ENCODE data around the gene LZTFL1. TPM values are rescaled to one million over a fixed set of nuclear protein-coding genes. Genes with fewer than 3 reads are reported as not detected.

Gene LZTFL1
- total RNA-seq, 1 donor from 2014 or later, result 17.6 TPM

DNA sequence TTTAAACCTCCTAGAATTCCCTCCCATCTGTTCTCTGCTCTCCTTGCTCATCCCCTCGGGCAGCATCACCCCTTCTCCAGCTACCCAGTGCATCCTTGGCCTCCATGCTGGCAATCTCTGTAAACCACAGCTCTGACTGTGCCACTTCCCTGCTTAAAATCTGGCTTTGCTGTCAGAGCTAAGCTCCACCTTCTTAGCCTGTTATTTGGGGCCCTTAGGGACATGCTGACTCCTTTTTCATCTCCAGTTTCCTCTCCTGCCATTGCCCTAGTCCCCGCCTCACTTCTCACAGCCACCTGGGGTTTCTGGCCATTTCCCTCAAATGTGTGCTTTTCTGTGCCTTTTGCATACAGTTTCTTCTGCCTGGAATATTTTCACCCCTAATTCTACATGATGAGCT is 51.3 kb downstream of the LZTFL1 start:
- H3K36me3 Mint-ChIP-seq (ENCODE audit: low read depth), result peaks cover 7% of the 10 kb centered on the region
- TF ChIP-seq, protein P1, sequence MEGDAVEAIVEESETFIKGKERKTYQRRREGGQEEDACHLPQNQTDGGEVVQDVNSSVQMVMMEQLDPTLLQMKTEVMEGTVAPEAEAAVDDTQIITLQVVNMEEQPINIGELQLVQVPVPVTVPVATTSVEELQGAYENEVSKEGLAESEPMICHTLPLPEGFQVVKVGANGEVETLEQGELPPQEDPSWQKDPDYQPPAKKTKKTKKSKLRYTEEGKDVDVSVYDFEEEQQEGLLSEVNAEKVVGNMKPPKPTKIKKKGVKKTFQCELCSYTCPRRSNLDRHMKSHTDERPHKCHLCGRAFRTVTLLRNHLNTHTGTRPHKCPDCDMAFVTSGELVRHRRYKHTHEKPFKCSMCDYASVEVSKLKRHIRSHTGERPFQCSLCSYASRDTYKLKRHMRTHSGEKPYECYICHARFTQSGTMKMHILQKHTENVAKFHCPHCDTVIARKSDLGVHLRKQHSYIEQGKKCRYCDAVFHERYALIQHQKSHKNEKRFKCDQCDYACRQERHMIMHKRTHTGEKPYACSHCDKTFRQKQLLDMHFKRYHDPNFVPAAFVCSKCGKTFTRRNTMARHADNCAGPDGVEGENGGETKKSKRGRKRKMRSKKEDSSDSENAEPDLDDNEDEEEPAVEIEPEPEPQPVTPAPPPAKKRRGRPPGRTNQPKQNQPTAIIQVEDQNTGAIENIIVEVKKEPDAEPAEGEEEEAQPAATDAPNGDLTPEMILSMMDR (conservative IDR thresholded peaks at IDR 0.05), result no peak
- peaks cover 4% of the 10 kb centered on the region for H3K4me1 Mint-ChIP-seq
- DNase-seq (ENCODE audit: low read depth, low spot score), result no peak
- H3K9me3 Mint-ChIP-seq, result peaks cover 8% of the 10 kb centered on the region
- peaks cover 75% of the 10 kb centered on the region for H3K27me3 Mint-ChIP-seq (ENCODE audit: low read depth)
- H3K27ac Mint-ChIP-seq (ENCODE audit: unreplicated experiment), result no peak overlapping the region
- H3K4me3 Mint-ChIP-seq, result no peak overlapping the region

DNA sequence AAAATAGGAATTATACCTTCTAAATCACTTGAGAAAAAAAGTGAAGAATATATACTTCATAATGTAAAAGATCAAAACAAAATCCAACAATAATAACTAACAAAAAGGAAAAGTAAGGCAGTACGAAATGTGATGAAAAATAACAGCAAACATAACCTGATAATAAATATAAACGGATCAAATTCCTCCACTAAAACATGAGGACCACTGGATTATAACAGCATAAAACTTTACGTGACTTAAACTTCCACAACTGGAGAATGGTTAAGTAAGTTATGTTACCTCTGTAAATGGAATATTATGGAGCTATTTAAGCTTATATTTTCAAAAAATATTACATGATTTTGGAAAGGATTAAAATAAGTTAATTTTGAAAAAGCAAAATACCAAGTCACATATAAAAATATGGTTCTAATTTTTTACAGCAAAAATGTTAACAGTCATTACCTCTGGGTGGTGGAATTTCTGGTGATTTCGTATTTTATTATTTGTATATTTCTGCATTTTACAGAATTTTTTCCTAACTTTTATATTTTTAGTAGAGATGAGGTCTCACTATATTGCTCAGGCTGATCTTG is 52.6 kb downstream of the LZTFL1 start:
- Mint-ChIP-seq H3K9me3 (peaks cover 8% of the 10 kb centered on the region), H3K27me3 (ENCODE audit: low read depth) (peaks cover 67% of the 10 kb centered on the region), H3K36me3 (ENCODE audit: low read depth) (peaks cover 7% of the 10 kb centered on the region), H3K4me3 (no peak overlapping the region), H3K27ac (ENCODE audit: unreplicated experiment) (no peak overlapping the region), H3K4me1 (no peaks in the 10 kb centered on the region)
- no peak for DNase-seq (ENCODE audit: low read depth, low spot score)
- TF ChIP-seq, protein P1 (conservative IDR thresholded peaks at IDR 0.05), result no peak

DNA sequence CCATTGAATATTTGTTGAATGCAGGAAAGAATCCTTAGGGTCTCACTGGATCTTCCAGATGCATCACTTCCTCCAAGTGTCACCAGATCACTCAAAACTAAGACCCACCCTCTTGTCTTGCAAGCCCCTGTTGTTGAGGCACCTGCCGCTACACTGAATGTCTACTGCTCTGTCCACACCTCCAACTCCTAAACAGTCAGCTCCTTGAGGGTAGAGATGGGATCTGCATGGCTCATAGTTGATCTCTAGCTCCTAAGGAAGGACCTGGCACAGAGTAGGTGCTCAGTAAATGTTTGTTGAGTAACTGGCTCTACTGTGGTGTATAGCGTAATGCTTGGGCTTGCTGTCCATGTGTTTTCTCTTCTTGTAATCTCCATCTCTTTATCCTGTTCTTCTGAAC is 54.4 kb downstream of the LZTFL1 start:
- Mint-ChIP-seq H3K4me3 (no peak overlapping the region), H3K9me3 (peaks cover 8% of the 10 kb centered on the region), H3K27me3 (ENCODE audit: low read depth) (peaks cover 50% of the 10 kb centered on the region), H3K36me3 (ENCODE audit: low read depth) (peaks cover 7% of the 10 kb centered on the region), H3K4me1 (no peaks in the 10 kb centered on the region), H3K27ac (ENCODE audit: unreplicated experiment) (no peak overlapping the region)
- TF ChIP-seq, protein P1 (conservative IDR thresholded peaks at IDR 0.05), result no peak
- DNase-seq (ENCODE audit: low read depth, low spot score), result no peak

DNA sequence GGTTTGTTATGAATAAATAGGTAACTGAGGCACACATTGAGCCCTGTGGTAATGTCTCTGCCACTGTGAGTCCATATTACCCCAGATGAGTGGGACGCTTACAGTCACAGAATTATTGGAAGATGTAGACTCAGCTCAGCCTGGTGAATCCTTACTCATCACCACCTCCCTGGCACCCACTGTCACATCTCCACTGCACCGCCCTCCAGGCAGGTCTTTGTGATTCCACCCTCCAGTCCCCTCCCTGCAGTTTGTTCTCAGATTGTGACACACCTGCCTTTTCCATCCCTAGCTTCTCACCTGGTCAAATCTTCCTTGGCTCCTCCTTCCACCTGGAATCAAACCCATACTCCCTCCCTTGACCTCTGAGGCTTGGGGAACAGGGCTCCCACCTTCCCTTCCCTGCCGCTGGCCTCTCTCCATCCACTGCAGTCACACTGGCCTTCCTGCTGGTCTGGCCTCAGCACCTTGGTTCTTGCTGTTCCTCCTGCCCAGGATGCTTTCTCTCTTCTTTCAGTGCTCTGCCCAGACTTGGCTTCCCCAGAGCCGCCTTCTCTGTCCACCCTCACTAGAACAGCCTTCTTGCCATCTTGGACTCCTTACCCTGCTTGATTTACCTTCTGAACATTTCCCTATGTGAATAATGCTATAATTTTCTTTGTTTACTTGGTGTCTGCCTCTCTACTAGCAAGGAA is 55.0 kb downstream of the LZTFL1 start:
- no peak for DNase-seq (ENCODE audit: low read depth, low spot score)
- peaks cover 7% of the 10 kb centered on the region for H3K36me3 Mint-ChIP-seq (ENCODE audit: low read depth)

DNA sequence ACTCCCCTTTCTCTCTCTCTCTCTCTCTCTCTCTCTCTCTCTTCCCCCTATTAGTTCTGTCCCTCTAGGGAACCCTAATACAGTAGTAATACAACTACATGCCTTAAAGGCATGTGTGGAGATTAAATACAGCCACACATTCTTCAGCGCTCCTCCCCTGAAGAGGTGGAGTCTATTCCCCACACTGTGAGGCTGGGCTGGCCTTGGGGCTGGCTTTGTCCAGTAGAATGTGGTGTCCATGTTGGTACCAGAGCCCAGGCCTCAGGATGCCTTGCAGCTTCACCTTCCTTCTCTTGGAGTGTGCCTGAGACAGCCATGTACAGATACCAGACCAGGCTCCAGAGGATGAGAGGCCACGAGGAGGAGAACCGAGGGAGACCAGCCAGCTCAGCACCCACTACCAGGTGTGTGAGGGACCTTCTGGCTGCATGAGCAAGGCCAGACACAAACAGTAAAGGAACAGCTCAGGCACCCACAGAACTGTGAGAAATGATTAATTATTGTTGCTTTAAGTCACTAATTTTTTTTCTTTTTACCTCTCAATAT is 56.2 kb downstream of the LZTFL1 start:
- TF ChIP-seq, protein P1 (conservative IDR thresholded peaks at IDR 0.05), result no peak
- peaks cover 5% of the 10 kb centered on the region for H3K36me3 Mint-ChIP-seq (ENCODE audit: low read depth)
- H3K9me3 Mint-ChIP-seq, result peaks cover 8% of the 10 kb centered on the region
- no peaks in the 10 kb centered on the region for H3K4me1 Mint-ChIP-seq
- H3K27me3 Mint-ChIP-seq (ENCODE audit: low read depth), result peaks cover 35% of the 10 kb centered on the region
- no peak overlapping the region for H3K27ac Mint-ChIP-seq (ENCODE audit: unreplicated experiment)
- no peak for DNase-seq (ENCODE audit: low read depth, low spot score)
- no peak overlapping the region for H3K4me3 Mint-ChIP-seq

More for the DNA sequence above, 55.0 kb downstream of the LZTFL1 start:
- H3K4me3 Mint-ChIP-seq, result no peak overlapping the region
- H3K4me1 Mint-ChIP-seq, result no peaks in the 10 kb centered on the region
- peaks cover 8% of the 10 kb centered on the region for H3K9me3 Mint-ChIP-seq
- H3K27ac Mint-ChIP-seq (ENCODE audit: unreplicated experiment), result no peak overlapping the region
- TF ChIP-seq, protein P1 (conservative IDR thresholded peaks at IDR 0.05), result no peak
- peaks cover 47% of the 10 kb centered on the region for H3K27me3 Mint-ChIP-seq (ENCODE audit: low read depth)
